ENCODE results near the gene LYZL2. TPM values are rescaled to one million over a fixed set of nuclear protein-coding genes. Genes with fewer than 3 reads are reported as not detected.
"Not testable (repeated sequence)": the region's sequence is repeated elsewhere in the genome, so short reads cannot be mapped to it uniquely, and the experiment has no call there.

Gene LYZL2
- total and polyA plus RNA-seq, 9 donors: not detected

DNA sequence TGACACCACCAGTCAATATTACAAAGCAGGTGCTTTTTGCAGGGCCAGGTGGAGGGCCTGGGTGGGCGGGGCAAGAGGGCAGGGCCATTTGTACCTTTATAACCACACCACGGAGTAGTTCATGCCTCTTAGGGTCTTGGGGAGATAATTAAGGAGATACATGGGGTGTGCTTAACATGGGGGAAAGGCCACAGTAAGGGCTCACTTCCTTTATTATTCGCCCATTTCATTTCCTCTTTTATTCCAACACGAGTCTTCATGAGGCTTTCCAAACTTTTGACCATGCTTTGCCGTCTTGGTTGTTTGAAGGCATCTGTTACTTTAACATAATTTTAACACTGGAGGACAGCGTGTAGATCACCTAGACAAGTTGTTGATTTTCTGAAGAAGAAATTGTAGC, 33.3 kb upstream of the LYZL2 start:
- Histone ChIP-seq H3K4me3 (ENCODE audit: low read length) (no peak overlapping the region), H3K4me1 (ENCODE audit: control insufficient read depth, insufficient read depth, low read length) (no peaks in the 10 kb centered on the region), H3K27ac (ENCODE audit: low read length) (no peak overlapping the region), H3K9me3 (replicated peaks; ENCODE audit: control insufficient read depth, low read depth, low read length) (no peaks in the 10 kb centered on the region), H3K27me3 (ENCODE audit: control insufficient read depth, insufficient read depth, low read length) (no peaks in the 10 kb centered on the region), H3K36me3 (ENCODE audit: control insufficient read depth, insufficient read depth, low read length) (no peaks in the 10 kb centered on the region)
- WGBS (ENCODE audit: insufficient coverage): no CpG with 5 or more reads among the region's 6 CpGs
- no peak for DNase-seq

- not testable (repeated sequence) for DNase-seq; H3K36me3 ChIP-seq (ENCODE audit: control insufficient read depth, insufficient read depth, low read length)
- WGBS (ENCODE audit: insufficient coverage): 88% methylated on average over 1 of the region's 3 CpGs
Observed at GRCh38 chr10:30660314-30660713, 30.8 kb upstream of the LYZL2 start.

GRCh38 chr10:30656233-30656632, 26.7 kb upstream of the LYZL2 start:
- no peaks in the 10 kb centered on the region for H3K27me3 ChIP-seq (ENCODE audit: control insufficient read depth, insufficient read depth, low read length)
- peaks cover 4% of the 10 kb centered on the region for H3K4me1 ChIP-seq (ENCODE audit: control insufficient read depth, insufficient read depth, low read length)
- no CpG with 5 or more reads among the region's 5 CpGs for WGBS (ENCODE audit: insufficient coverage)
- DNase-seq: peak; percentile 60
- no peaks in the 10 kb centered on the region for H3K36me3 ChIP-seq (ENCODE audit: control insufficient read depth, insufficient read depth, low read length)
- H3K4me3 ChIP-seq (ENCODE audit: low read length): no peak overlapping the region
- H3K9me3 ChIP-seq (replicated peaks; ENCODE audit: control insufficient read depth, low read depth, low read length): no peaks in the 10 kb centered on the region
- peak overlapping the region; percentile 64 for H3K27ac ChIP-seq (ENCODE audit: low read length)

More at GRCh38 chr10:30660314-30660713, 30.8 kb upstream of the LYZL2 start:
- H3K4me3 ChIP-seq (ENCODE audit: low read length); H3K9me3 ChIP-seq (replicated peaks; ENCODE audit: control insufficient read depth, low read depth, low read length); H3K4me1 ChIP-seq (ENCODE audit: control insufficient read depth, insufficient read depth, low read length); H3K27ac ChIP-seq (ENCODE audit: low read length); H3K27me3 ChIP-seq (ENCODE audit: control insufficient read depth, insufficient read depth, low read length): not testable (repeated sequence)

- H3K27ac ChIP-seq (ENCODE audit: low read length): peak overlapping the region; percentile 65
- H3K4me3 ChIP-seq (ENCODE audit: low read length); H3K9me3 ChIP-seq (replicated peaks; ENCODE audit: control insufficient read depth, low read depth, low read length); H3K4me1 ChIP-seq (ENCODE audit: control insufficient read depth, insufficient read depth, low read length); H3K27me3 ChIP-seq (ENCODE audit: control insufficient read depth, insufficient read depth, low read length); H3K36me3 ChIP-seq (ENCODE audit: control insufficient read depth, insufficient read depth, low read length): not testable (repeated sequence)
- DNase-seq: peak; percentile 92
- no CpG with 5 or more reads among the region's 8 CpGs for WGBS (ENCODE audit: insufficient coverage)
Observed at GRCh38 chr10:30655001-30655400, 25.4 kb upstream of the LYZL2 start.

DNA sequence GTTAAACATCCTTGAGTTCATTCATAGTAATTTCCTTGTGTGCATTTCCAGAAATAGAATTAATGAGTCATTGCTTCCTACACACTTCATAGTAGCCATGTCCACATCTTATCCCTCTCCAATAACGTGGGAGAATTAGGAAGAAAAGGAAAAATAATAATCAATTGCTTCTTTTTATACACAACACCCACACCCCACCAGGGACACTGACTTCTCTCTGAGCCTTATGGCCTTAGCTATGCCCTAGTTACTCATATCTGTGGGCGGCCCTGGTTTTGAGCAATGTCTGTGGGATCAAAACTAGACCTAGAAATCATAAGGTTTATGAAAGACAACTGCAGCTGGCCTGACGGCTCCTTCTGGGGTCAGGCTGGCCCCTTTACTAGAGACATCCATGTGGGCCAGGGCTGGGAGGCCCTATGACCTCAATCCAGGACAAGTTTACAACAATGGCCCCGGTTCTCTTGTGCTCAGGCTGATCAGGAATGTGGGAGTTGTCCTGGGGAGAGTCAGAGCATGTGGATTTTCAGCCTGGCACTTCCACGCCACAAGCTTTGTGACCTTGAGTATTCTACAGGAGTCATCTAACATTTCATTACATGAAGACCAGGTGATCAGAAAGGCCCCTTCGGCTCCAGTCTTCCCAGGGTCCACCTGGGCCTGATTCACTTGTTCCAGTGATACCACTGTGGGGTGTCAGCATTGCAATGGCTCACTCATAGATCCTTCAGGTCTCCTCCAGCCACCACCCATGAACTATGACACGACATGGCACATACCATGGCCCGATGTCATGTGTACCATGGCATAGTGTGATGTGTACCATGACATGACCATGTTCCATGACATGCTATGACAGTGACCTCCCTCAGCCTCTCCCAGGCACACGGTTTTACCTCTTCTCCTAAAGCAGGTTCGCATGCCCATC, 22.2 kb upstream of the LYZL2 start:
- not testable (repeated sequence) for H3K4me1 ChIP-seq (ENCODE audit: control insufficient read depth, insufficient read depth, low read length); H3K4me3 ChIP-seq (ENCODE audit: low read length); H3K36me3 ChIP-seq (ENCODE audit: control insufficient read depth, insufficient read depth, low read length); H3K9me3 ChIP-seq (replicated peaks; ENCODE audit: control insufficient read depth, low read depth, low read length); H3K27me3 ChIP-seq (ENCODE audit: control insufficient read depth, insufficient read depth, low read length)
- peak; percentile 77 for DNase-seq
- WGBS (ENCODE audit: insufficient coverage): 80% methylated on average over 4 of the region's 10 CpGs
- peak overlapping the region; percentile 35 for H3K27ac ChIP-seq (ENCODE audit: low read length)

DNA sequence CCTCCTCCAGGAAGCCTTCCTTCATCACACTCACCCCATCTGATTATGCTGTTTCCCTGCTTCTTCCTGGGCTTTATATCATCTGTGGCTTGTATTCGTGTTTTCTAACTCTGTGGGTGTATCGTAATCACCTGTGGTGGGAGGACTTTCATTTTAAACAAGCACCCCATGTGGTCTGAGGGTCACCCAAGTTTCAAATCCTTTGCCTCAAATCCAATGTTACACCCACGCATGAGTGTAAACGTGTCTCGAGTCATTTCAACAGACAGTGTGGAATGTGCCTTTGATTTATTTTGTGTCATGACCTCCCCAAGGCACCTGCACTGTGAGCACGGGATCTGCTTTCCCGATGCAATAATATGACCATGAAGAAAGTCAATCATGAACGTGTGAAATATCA, 17.5 kb upstream of the LYZL2 start:
- WGBS (ENCODE audit: insufficient coverage): no CpG with 5 or more reads among the region's 8 CpGs
- H3K27me3 ChIP-seq (ENCODE audit: control insufficient read depth, insufficient read depth, low read length): no peaks in the 10 kb centered on the region
- no peak overlapping the region for H3K4me3 ChIP-seq (ENCODE audit: low read length)
- no peaks in the 10 kb centered on the region for H3K9me3 ChIP-seq (replicated peaks; ENCODE audit: control insufficient read depth, low read depth, low read length)
- DNase-seq: no peak
- H3K36me3 ChIP-seq (ENCODE audit: control insufficient read depth, insufficient read depth, low read length): no peaks in the 10 kb centered on the region
- no peak overlapping the region for H3K27ac ChIP-seq (ENCODE audit: low read length)
- peaks cover 24% of the 10 kb centered on the region for H3K4me1 ChIP-seq (ENCODE audit: control insufficient read depth, insufficient read depth, low read length)

DNA sequence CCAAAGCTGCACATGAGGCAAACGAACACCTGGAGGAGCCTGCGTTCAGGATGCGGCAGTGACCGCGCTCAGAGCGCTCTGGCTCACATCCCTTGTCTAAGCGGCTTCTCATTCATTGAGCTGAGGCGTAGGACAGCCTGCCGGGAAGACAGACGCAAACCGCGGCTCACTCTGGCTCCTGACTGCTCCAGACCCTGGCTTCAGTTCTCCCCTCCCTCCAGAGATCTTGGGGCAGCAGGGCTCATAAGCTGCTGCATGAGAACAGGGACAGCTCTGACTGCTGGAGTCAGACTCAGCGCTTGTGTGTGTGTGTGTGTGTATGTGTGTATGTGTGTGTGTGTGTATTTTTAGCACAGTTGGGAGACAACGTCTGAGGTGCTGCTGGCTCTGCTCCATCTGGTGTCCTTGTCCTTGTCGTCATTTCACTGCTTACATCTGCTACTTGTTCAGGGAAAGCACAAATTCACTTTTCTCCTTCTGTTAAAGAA, 15.8 kb upstream of the LYZL2 start:
- Histone ChIP-seq H3K27ac (ENCODE audit: low read length) (peak overlapping the region; percentile 79), H3K9me3 (replicated peaks; ENCODE audit: control insufficient read depth, low read depth, low read length) (no peaks in the 10 kb centered on the region), H3K4me3 (ENCODE audit: low read length) (no peak overlapping the region), H3K36me3 (ENCODE audit: control insufficient read depth, insufficient read depth, low read length) (no peaks in the 10 kb centered on the region), H3K27me3 (ENCODE audit: control insufficient read depth, insufficient read depth, low read length) (no peaks in the 10 kb centered on the region), H3K4me1 (ENCODE audit: control insufficient read depth, insufficient read depth, low read length) (peaks cover 21% of the 10 kb centered on the region)
- peak; percentile 83 for DNase-seq
- WGBS (ENCODE audit: insufficient coverage): 5% methylated on average over 13 of the region's 15 CpGs

GRCh38 chr10:30644408-30644861, 14.9 kb upstream of the LYZL2 start:
- DNase-seq; H3K9me3 ChIP-seq (replicated peaks; ENCODE audit: control insufficient read depth, low read depth, low read length); H3K36me3 ChIP-seq (ENCODE audit: control insufficient read depth, insufficient read depth, low read length); H3K4me3 ChIP-seq (ENCODE audit: low read length); H3K27me3 ChIP-seq (ENCODE audit: control insufficient read depth, insufficient read depth, low read length): not testable (repeated sequence)
- H3K27ac ChIP-seq (ENCODE audit: low read length): peak overlapping the region; percentile 69
- H3K4me1 ChIP-seq (ENCODE audit: control insufficient read depth, insufficient read depth, low read length): peaks cover 21% of the 10 kb centered on the region
- 88% methylated on average over 2 of the region's 5 CpGs for WGBS (ENCODE audit: insufficient coverage)

GRCh38 chr10:30643557-30644199, 14.1 kb upstream of the LYZL2 start:
- 60% methylated on average over 3 of the region's 12 CpGs for WGBS (ENCODE audit: insufficient coverage)
- Histone ChIP-seq H3K4me1 (ENCODE audit: control insufficient read depth, insufficient read depth, low read length) (peaks cover 21% of the 10 kb centered on the region), H3K27ac (ENCODE audit: low read length) (peak overlapping the region; percentile 69)
- H3K27me3 ChIP-seq (ENCODE audit: control insufficient read depth, insufficient read depth, low read length); H3K36me3 ChIP-seq (ENCODE audit: control insufficient read depth, insufficient read depth, low read length); H3K4me3 ChIP-seq (ENCODE audit: low read length); H3K9me3 ChIP-seq (replicated peaks; ENCODE audit: control insufficient read depth, low read depth, low read length); DNase-seq: not testable (repeated sequence)

DNA sequence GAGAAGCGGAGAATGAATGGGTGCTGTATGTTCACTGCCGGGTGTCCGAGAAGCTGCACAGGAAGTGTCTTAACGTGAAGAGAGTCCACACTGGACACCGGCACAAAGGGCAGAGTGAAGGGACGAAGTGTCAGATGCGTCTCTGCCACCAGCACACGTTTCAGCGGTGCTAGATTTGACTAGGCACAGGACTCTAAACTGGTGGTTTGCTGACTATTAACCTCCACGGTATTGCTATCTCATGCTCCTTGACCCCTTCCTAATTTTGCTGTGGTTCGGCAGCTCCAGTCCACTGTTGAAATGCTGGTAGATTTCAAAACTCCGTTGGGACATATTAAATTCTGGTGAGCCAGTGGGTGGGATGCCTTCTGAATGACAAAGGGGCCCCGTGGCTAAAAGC, 13.3 kb upstream of the LYZL2 start:
- not testable (repeated sequence) for H3K27ac ChIP-seq (ENCODE audit: low read length); H3K27me3 ChIP-seq (ENCODE audit: control insufficient read depth, insufficient read depth, low read length); H3K9me3 ChIP-seq (replicated peaks; ENCODE audit: control insufficient read depth, low read depth, low read length); H3K36me3 ChIP-seq (ENCODE audit: control insufficient read depth, insufficient read depth, low read length); H3K4me3 ChIP-seq (ENCODE audit: low read length); DNase-seq
- no CpG with 5 or more reads among the region's 13 CpGs for WGBS (ENCODE audit: insufficient coverage)
- H3K4me1 ChIP-seq (ENCODE audit: control insufficient read depth, insufficient read depth, low read length): peaks cover 21% of the 10 kb centered on the region

Measured in muscle of leg (tissue), 11 donors.